NCI-H345 treated with DMSO at 0.1 percent for 48 hours (cell line): Measurements from ENCODE around the gene GPR176.

Source experiments
- DNase-seq: peaks from one replicate; lab custom pipeline; 2025; ENCODE audit not compliant: unreplicated experiment; lab: John Stamatoyannopoulos, UW

GPR176 gene

GRCh38 chr15:39919748-39920509 is at the start of gene GPR176:
GPR176 (minus strand) TSS chr15:39920266; CDS start chr15:39920026, 240 bp downstream.
- peak; percentile 3 for DNase-seq

GRCh38 chr15:39969002-39969394 is 48.9 kb upstream of the GPR176 start:
- DNase-seq: no peak

- DNase-seq: no peak
These were observed 48.4 kb upstream of the GPR176 start for GRCh38 chr15:39968273-39969001.

- DNase-seq: no peak
These were observed 46.5 kb upstream of the GPR176 start for GRCh38 chr15:39966521-39966920.

DNA sequence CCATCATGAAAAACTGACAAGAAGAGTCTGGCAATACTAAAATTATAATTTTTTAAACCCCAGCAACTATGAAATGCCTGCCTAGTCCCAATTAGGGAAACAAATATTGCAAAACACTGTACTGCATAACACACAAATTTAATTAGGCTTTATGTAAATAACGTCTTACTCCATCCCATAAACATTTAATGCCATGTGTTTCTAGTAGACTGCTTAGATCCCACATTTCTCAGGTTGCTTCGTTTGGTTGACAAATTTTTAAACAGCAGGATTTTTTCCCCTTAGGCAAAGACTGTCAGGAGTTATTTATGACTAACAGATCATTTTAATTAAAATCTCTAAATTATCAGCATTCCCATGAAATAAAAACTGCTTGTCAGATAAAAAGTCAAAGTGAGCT is 43.7 kb upstream of the GPR176 start:
- DNase-seq: no peak

DNA sequence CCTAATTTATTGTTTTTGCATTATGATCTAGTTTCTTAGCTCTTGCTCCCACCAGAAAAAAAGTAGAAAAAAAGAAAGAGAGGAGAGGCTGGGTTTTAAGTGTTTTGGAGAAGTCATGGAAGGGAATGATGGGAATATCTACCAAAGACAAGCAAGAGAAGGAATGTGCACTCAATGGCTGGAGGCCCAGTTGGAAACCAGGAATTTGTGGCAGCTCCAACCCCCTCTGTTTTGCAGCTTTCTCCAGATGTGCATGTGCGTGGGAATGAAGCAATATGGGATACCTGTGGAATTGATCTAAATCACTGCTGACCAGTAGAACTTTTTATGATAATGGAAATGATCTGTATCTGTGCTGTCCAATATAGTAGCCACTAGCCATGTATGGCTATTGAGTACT is 41.0 kb upstream of the GPR176 start:
- no peak for DNase-seq

- no peak for DNase-seq
These were observed 40.3 kb upstream of the GPR176 start for GRCh38 chr15:39960411-39960810.

DNA sequence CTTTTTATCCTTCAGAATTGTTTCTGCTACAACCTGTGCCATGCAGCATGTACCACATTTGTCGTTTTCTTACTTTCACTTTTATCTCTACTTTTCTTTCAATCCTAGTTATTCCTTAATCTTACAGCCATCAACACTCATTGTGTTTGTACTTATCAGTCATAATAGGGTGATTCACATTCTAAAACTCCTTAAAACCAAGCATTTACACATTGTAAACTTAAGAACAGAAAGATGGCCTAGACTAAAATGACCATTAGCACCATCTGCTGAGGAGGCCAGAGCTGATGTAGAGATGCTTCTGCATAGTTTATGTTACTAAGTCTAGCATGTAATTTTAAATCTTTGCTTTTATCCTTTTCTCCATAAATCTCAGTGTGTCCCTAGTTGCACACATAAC is 39.3 kb upstream of the GPR176 start:
- no peak for DNase-seq

DNA sequence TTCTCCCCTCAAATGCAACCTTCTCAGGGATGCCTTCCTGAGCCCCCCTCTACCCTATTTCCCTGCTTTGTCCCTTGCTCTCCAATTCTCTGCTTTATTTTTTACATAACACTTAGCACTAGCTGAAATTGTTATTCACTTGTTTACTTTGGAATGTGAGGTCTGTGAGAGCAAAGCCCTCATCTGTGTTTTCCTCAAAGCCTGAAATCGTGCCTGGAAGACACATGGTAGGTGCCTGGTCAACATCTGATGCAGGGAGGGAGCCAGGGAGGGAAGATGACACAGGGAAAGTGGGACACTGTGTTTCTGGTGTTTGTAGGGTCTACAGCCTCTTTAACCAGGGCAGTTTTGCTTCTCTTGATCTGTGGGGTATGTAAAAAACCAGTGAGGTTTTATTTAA is 37.4 kb upstream of the GPR176 start:
- no peak for DNase-seq

DNA sequence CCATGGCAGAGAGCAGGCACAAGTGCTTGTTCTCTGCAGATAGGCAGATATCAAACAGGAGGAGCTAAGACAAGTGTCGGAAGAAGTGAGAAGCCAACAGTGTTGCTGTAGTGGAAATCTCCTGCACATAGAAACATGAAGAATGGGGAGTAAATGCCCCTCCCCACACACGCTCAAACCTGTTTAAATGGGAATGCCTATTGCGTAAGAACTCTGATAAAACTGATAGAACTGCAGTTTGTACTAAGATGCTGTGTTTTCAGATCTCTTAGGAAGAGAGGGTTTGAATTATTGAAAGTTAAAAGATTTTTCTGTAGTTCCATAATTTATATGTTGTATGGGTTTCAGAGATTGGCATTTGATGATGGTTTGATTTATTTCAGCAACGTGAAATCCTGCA is 33.5 kb upstream of the GPR176 start:
- DNase-seq: no peak

GRCh38 chr15:39951561-39951960 is 31.5 kb upstream of the GPR176 start:
- DNase-seq: no peak

DNA sequence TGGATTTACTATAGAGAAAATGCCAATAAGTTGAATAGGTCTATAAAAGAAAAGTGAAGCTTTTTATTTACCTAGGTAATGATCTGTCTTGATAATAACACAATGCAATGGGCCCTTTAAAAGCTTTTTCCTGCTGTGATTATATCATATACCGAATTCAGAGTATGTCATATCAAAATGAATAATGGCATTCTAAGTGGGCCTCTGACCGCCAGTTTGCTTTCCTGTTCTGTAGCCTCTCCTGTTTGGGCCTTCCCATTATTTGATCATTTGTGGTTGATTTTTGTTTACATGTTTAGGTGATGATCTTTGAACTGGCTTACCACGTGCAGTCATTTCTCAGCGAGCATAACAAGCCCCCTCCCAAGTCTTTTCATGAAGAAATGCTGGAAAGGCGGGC is 28.8 kb upstream of the GPR176 start:
- no peak for DNase-seq

DNA sequence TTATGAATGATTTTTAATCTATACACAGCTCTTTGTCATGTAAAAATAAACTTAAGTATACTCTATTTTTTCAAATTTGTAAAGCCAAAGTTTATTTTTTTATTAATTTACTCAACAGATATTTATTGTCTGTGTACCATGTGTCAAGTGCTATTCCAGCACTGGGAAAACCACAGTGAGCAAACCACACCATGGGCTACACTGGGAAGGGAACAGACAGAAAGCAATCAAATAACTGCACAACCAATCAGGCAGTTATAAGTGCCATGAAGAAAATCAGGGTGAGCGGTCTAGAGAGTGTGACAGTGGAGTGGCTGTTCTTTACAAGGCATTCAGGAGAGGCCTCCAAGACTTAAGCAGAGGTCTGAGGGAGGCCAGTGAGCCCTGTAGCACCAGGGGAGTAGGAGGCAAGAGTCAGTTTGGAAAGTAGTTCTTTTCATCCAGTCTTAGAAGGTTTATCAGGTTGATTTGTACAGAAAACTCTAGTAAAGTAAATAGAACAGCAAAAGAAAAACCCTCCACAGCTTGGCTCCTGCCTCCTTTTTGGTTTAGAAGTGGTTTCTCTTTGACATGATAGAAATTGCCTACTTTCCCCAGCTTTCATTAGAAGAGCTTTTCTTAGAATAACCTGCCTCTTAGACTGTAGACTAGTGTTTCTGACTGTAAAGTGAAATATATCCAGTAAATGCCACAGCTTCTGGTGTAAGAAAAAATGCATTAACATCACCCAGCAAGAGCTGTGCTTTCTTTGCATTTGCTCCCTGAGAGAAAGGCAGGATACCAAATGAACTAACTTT is 27.5 kb upstream of the GPR176 start:
- no peak for DNase-seq

DNA sequence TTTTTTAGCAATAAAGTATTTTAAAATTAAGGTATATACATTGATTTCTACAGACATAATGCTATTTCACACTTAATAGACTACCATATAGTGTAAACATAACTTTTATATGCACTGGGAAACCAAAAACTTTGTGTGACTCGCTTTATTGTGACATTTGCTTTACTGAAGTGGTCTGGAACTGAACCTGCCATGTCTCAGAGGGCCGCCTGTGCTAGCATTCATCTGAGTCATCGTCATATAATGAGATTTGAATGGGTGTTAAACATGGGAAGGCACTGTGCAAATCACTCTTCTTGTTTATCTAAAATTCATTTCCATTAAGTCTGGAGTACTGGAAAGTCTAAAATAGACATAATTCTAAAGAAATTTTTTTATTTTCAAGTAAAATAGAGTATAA is 26.8 kb upstream of the GPR176 start:
- no peak for DNase-seq

GRCh38 chr15:39944726-39945125 is 24.7 kb upstream of the GPR176 start:
- DNase-seq: no peak

GRCh38 chr15:39942753-39943150 is 22.7 kb upstream of the GPR176 start:
- peak; percentile 46 for DNase-seq

DNA sequence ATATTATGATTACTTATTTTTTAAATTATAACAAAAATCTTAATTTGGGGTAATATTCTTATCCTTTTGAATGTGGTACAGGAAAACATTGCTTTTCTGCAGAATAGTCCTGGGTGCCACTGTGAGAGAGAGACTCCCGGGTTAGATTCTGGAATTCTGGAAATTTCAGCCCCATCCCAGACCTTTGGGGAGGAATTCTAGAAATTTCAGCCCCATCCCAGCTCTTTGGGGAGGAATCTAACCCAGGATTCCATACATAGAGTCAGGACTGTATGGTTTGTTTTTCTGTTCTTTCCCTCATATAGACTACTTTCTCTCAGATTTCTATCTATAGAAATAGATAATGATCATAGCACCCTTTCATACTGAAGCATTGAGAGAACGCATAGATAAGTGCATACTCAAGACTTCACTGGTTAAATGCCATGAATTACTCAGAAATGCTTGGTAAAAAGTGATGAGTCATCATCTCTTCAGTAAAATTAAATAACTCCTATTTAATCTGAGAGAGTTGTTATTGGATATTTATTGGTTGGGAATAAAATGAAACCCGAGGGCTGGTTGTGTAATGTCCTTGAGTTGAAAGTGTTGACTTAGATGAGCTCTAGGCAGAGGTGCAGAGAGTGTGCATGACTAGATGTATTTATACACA is 22.2 kb upstream of the GPR176 start:
- no peak for DNase-seq

DNA sequence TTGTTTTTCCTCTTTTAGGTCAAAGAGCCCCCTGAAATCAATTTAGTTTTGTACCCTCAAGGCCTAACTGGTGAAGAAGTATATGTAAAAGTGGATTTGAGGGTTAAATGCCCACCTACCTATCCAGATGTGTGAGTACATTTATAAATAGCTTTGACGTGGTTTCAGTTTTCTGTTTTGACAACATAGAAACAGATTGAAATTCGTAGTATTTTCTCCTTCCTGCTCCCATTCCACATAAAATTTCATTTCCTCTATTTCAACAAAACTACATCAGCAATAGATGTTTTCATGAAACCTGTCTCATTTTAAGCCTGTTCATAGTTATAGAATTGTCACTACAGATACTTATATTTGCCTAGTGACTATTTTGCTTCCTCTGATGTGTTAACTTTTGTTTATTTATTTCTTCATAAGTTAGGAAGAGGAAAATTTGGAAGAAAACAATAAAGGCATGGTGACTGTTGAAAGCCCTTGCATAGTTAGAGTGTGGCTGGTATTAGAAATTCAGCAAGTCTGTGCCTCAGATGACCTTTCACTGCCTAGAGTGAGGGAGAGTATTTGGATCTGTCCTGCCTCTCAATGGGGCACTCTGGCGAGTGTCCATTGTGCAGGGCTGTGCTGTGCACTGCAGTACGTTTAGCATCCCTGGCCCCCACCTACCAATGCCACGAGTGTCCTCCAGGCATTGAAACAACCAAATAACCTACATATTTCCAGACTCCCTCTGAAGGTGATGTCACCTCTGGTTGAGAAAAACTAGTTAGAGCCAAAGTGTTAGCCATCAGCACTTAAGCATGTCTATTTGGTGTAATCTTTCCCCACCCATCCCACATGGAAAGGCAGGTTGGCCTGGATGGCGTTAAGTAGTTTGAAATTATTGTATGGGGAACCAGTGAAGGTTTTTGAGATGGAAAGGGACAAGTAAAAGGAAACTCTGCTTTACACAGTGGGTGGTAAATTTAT is 19.7 kb upstream of the GPR176 start:
- no peak for DNase-seq

GRCh38 chr15:39937696-39938095 is 17.6 kb upstream of the GPR176 start:
- no peak for DNase-seq

- no peak for DNase-seq
These were observed 16.6 kb upstream of the GPR176 start for GRCh38 chr15:39936681-39937080.
